Muscle of back (tissue), 11 donors: Measurements from ENCODE around the gene CAST. TPM values are rescaled to one million over a fixed set of nuclear protein-coding genes. Genes with fewer than 3 reads are reported as not detected.

Source experiments
- DNase-seq, 3 donors: peaks; one replicate each; pipeline versions ENCODE4 v3.0.0 to v3.0.0-alpha.2; 2013
- polyA plus RNA-seq, 10 donors: library from polyadenylated mRNA; unstranded; fragments of 120-200 nt; gene quantifications; one replicate each; pipeline ENCODE4 v1.2.1, GENCODE V29; 2013; ENCODE audit not compliant: insufficient read length in 10 of 10

CAST gene
- polyA plus RNA-seq, 10 donors, result 106 to 164 (median 118) TPM

GRCh38 chr5:96641368-96642280 is 20.6 kb upstream of the CAST start:
- DNase-seq, result no peak

- DNase-seq, result no peak
These were observed 19.9 kb upstream of the CAST start for GRCh38 chr5:96642281-96642640.

- no peak for DNase-seq
These were observed 17.1 kb upstream of the CAST start for GRCh38 chr5:96645091-96645490.

GRCh38 chr5:96648023-96648422 is 14.2 kb upstream of the CAST start:
- DNase-seq, result no peak

GRCh38 chr5:96648593-96648992 is 13.6 kb upstream of the CAST start:
- peak in 1 of 3 donors; percentile 14 for DNase-seq

- DNase-seq, result no peak
These were observed 12.9 kb upstream of the CAST start for GRCh38 chr5:96649251-96649662.

GRCh38 chr5:96649681-96650540 is 12.3 kb upstream of the CAST start:
- DNase-seq, result no peak

GRCh38 chr5:96651047-96651446 is 11.1 kb upstream of the CAST start:
- no peak for DNase-seq

GRCh38 chr5:96651948-96652753 is 10.0 kb upstream of the CAST start:
- DNase-seq, result no peak

GRCh38 chr5:96652769-96653454 is 9.3 kb upstream of the CAST start:
- DNase-seq, result no peak

GRCh38 chr5:96654209-96654608 is 8.0 kb upstream of the CAST start:
- no peak for DNase-seq

- no peak for DNase-seq
These were observed 7.1 kb upstream of the CAST start for GRCh38 chr5:96655085-96655484.

GRCh38 chr5:96655506-96655905 is 6.7 kb upstream of the CAST start:
- no peak for DNase-seq

GRCh38 chr5:96657068-96657467 is 5.1 kb upstream of the CAST start:
- DNase-seq, result peak in 1 of 3 donors; percentile 82

- DNase-seq, result no peak
These were observed 3.9 kb upstream of the CAST start for GRCh38 chr5:96658272-96658671.

- DNase-seq, result no peak
These were observed 3.0 kb upstream of the CAST start for GRCh38 chr5:96659170-96659569.

GRCh38 chr5:96660971-96661854 is 963 bp upstream of the CAST start:
- DNase-seq, result peak; percentile 54 to 87 (median 64)

GRCh38 chr5:96662725-96663518 is 746 bp downstream of the CAST start:
- peak; percentile 80 to 94 (median 90) for DNase-seq

GRCh38 chr5:96663608-96664007 is 1.4 kb downstream of the CAST start:
- peak in 1 of 3 donors; percentile 17 for DNase-seq
